Mammary epithelial cell (primary cell): Measurements from ENCODE around the gene MROH2A.
A peak's percentile ranks its signal among the peaks of the same experiment; 100 is the strongest.

Source experiments
- CTCF ChIP-seq, 2 donors: IDR thresholded peaks in 1 of 2; conservative IDR thresholded peaks in 1 of 2; 2 replicates each; pipeline ENCODE4 v1.5.1; 2011 to 2012; ENCODE audit warnings: inconsistent platforms in 2 of 2, low read length in 2 of 2, mild to moderate bottlenecking in 2 of 2, control low read depth in 1 of 2, low read depth in 1 of 2; ENCODE audit not compliant: insufficient read depth in 1 of 2; ENCODE audit errors: extremely low read depth in 1 of 2
- EZH2 ChIP-seq: IDR thresholded peaks from 2 replicates; pipeline ENCODE4 v1.6.1; 2012; ENCODE audit warnings: low read length, inconsistent platforms, borderline replicate concordance

GRCh38 chr2:233832869-233833311 lies 54.8 kb downstream of the MROH2A start:
- TF ChIP-seq CTCF (conservative IDR thresholded peaks at IDR 0.05 in 1 of 2, IDR thresholded peaks at IDR 0.05 in 1 of 2; ENCODE audit: extremely low read depth in 1 of 2, insufficient read depth in 1 of 2, low read depth in 1 of 2, low read length in 2 of 2) (peak; percentile 12 to 53), EZH2 (no peak)
